Breast epithelium (tissue), 4 donors: ENCODE data around the gene C4orf50. TPM values are rescaled to one million over a fixed set of nuclear protein-coding genes. Genes with fewer than 3 reads are reported as not detected.

Source experiments
- DNase-seq, 2 donors: peaks; one replicate each; pipeline ENCODE4 v3.0.0-alpha.2; 2019; ENCODE audit warnings: low spot score in 2 of 2
- H3K27ac ChIP-seq, 2 donors: fragments of 200-600 bp; sonication (generic) in 1 of 2; one replicate each; pipeline ENCODE4 v1.5.1; 2016 to 2019; ENCODE audit warnings: mild to moderate bottlenecking in 1 of 2
- H3K27me3 ChIP-seq, 2 donors: fragments of 200-600 bp; sonication (generic) in 1 of 2; one replicate each; pipeline versions ENCODE4 v1.5.1 to v1.6.0; 2017 to 2019; ENCODE audit warnings: control low read depth in 1 of 2, mild to moderate bottlenecking in 1 of 2
- H3K36me3 ChIP-seq: fragments of 200-600 bp; one replicate; pipeline ENCODE4 v1.5.1; 2019
- H3K4me1 ChIP-seq, 2 donors: fragments of 200-600 bp; sonication (generic); one replicate each; pipeline ENCODE4 v1.5.1; 2016 to 2019; ENCODE audit warnings: control low read depth in 1 of 2
- H3K4me3 ChIP-seq, 3 donors: fragments of 200-600 bp; sonication (generic); 1 replicate in 2 of 3; 2 replicates in 1 of 3; pipeline ENCODE4 v1.5.1; 2016 to 2019; ENCODE audit warnings: mild to moderate bottlenecking in 3 of 3, moderate library complexity in 2 of 3
- H3K9me3 ChIP-seq, 2 donors: fragments of 200-600 bp; sonication (generic) in 1 of 2; one replicate each; pipeline ENCODE4 v1.5.1; 2016 to 2019; ENCODE audit warnings: control low read depth in 1 of 2
- POLR2A ChIP-seq: fragments of 450-650 bp; IDR thresholded peaks from one replicate; pipeline ENCODE4 v1.6.1; 2016; ENCODE audit warnings: antibody characterized with exemption, mild to moderate bottlenecking, moderate library complexity
- POLR2AphosphoS5 ChIP-seq, 3 donors: sonication (generic); formaldehyde crosslinking; IDR thresholded peaks; one replicate each; pipeline ENCODE4 v1.6.1; 2017; ENCODE audit warnings: antibody characterized with exemption in 3 of 3
- intact Hi-C: fragments of 100-400 bp; cut with DNase I; formaldehyde crosslinking; loops from one replicate; pipeline ENCODE4 v1.15.1; 2023; ENCODE audit warnings: low total_unique reads
- total RNA-seq, 3 donors: library from RNA; depleted of rRNA; stranded (reverse); fragments of >200 nt; gene quantifications; one replicate each; pipeline ENCODE4 v1.1.0, GENCODE V29; 2016
- TF ChIP-seq, protein P1 (sequence below), 3 donors: fragments of 450-650 bp; IDR thresholded peaks; one replicate each; pipeline ENCODE4 v1.5.1; 2016 to 2017; ENCODE audit warnings: antibody characterized with exemption in 3 of 3, mild to moderate bottlenecking in 3 of 3, moderate library complexity in 3 of 3

Gene C4orf50
- total RNA-seq, 3 donors from 2014 or later: under 0.01 TPM; not detected in 1

DNA sequence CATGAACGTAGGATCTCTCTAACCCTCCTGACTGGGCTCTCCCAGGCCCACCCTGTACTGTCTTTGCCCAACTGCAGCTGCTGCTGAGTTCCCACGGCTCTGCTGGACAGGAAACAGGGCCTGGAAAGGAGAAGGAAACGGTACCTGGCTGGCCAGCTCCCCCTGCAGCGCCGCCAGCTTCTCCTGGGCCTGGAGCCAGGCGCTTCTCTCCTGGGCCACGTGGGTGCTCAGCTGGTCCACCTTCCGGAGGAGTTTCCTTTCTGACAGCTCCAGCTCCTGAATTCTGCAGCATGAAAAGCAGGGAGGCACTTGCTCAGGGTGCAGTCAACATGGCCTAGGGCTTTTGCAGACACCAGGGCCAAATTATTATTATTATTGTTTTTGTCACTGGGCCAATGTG is 6.5 kb downstream of the C4orf50 start:
- Histone ChIP-seq H3K27me3 (peaks cover 0 to 41% of the 10 kb centered on the region in 2 donors), H3K27ac (no peak overlapping the region), H3K4me1 (no peaks in the 10 kb centered on the region), H3K4me3 (no peak overlapping the region), H3K9me3 (no peaks in the 10 kb centered on the region), H3K36me3 (no peaks in the 10 kb centered on the region)
- intact Hi-C loops: no loop called here
- no peak for TF ChIP-seq POLR2AphosphoS5 (IDR thresholded peaks at IDR 0.05)
- TF ChIP-seq, protein P1, sequence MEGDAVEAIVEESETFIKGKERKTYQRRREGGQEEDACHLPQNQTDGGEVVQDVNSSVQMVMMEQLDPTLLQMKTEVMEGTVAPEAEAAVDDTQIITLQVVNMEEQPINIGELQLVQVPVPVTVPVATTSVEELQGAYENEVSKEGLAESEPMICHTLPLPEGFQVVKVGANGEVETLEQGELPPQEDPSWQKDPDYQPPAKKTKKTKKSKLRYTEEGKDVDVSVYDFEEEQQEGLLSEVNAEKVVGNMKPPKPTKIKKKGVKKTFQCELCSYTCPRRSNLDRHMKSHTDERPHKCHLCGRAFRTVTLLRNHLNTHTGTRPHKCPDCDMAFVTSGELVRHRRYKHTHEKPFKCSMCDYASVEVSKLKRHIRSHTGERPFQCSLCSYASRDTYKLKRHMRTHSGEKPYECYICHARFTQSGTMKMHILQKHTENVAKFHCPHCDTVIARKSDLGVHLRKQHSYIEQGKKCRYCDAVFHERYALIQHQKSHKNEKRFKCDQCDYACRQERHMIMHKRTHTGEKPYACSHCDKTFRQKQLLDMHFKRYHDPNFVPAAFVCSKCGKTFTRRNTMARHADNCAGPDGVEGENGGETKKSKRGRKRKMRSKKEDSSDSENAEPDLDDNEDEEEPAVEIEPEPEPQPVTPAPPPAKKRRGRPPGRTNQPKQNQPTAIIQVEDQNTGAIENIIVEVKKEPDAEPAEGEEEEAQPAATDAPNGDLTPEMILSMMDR (IDR thresholded peaks at IDR 0.05): no peak
- peak in 1 of 2 donors; percentile 30 for DNase-seq

DNA sequence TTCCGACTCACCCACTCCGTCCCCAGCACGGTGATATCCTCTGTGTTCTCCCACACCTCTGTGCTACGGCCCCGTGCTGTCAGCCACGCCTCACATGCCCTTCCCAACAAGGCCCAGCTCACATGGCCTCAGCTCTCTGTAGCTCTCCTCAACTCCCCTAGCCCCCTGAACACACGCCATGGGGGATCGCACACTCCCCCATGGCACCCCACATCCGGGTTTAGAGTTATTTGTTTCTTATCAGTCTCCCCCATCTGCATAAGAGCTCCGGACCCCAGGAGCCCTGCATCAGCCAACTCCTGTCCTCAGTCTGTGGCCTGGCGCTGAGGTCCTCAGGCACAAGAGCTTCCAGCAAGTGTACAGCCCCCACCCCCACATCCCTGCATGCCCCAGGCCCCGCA is 7.0 kb downstream of the C4orf50 start:
- Histone ChIP-seq H3K36me3 (no peaks in the 10 kb centered on the region), H3K27ac (no peak overlapping the region), H3K9me3 (no peaks in the 10 kb centered on the region), H3K4me3 (no peak overlapping the region), H3K4me1 (no peaks in the 10 kb centered on the region), H3K27me3 (peaks cover 0 to 45% of the 10 kb centered on the region in 2 donors)
- no peak for TF ChIP-seq POLR2A
- TF ChIP-seq POLR2AphosphoS5 (IDR thresholded peaks at IDR 0.05): no peak
- TF ChIP-seq, protein P1 (IDR thresholded peaks at IDR 0.05): no peak
- no peak for DNase-seq
- intact Hi-C loops: no loop called here

DNA sequence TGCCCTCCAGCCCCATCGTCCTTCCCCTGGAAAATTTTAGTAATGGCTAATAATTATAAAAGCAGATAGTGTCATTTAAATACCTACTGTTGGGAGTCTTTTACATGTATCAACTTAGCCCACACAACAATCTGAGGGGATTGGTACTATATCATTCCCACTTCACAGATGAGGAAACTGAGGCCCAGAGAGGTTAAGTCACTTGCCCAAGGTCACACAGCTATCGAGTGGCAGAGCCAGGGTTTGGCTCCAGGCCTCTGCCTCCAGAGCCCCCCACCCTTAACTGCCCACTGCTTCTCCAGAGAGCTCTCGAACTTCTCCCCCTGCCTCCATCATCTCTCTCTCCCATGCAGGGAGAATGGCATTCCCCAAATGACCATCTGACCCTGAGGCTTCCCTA is 7.4 kb downstream of the C4orf50 start:
- H3K27ac ChIP-seq: no peak overlapping the region
- no peaks in the 10 kb centered on the region for H3K36me3 ChIP-seq
- DNase-seq: no peak
- no peaks in the 10 kb centered on the region for H3K9me3 ChIP-seq
- no peak overlapping the region for H3K4me3 ChIP-seq
- intact Hi-C loops: no loop called here
- peaks cover 0 to 50% of the 10 kb centered on the region in 2 donors for H3K27me3 ChIP-seq
- TF ChIP-seq POLR2A: no peak
- TF ChIP-seq, protein P1 (IDR thresholded peaks at IDR 0.05): no peak
- H3K4me1 ChIP-seq: no peaks in the 10 kb centered on the region

DNA sequence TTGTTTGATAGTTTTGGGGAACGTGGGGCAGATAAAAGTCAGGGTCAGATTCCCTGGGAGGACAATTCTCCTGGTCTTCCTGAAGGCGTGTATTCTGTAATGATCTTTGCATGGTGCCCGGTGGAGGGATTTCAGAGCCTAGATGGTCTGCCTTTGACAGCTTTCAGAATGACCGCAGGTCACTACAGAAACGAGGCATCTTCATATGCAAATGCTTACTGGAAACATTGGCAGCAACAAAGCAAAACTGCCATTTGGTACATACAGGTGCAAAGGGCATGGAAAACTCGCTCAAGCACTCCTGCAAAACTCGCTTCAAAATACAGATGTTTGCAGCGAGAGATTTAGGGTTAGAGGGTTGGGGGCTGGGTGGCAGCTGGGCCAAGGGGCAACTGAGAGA is 8.8 kb downstream of the C4orf50 start:
- TF ChIP-seq, protein P1 (IDR thresholded peaks at IDR 0.05): no peak
- TF ChIP-seq POLR2A (no peak), POLR2AphosphoS5 (IDR thresholded peaks at IDR 0.05) (no peak)
- Histone ChIP-seq H3K27me3 (peaks cover 0 to 59% of the 10 kb centered on the region in 2 donors), H3K4me3 (no peak overlapping the region), H3K9me3 (no peaks in the 10 kb centered on the region), H3K4me1 (no peaks in the 10 kb centered on the region), H3K27ac (no peak overlapping the region), H3K36me3 (no peaks in the 10 kb centered on the region)
- intact Hi-C loops: no loop called here
- peak in 1 of 2 donors; percentile 6 for DNase-seq

DNA sequence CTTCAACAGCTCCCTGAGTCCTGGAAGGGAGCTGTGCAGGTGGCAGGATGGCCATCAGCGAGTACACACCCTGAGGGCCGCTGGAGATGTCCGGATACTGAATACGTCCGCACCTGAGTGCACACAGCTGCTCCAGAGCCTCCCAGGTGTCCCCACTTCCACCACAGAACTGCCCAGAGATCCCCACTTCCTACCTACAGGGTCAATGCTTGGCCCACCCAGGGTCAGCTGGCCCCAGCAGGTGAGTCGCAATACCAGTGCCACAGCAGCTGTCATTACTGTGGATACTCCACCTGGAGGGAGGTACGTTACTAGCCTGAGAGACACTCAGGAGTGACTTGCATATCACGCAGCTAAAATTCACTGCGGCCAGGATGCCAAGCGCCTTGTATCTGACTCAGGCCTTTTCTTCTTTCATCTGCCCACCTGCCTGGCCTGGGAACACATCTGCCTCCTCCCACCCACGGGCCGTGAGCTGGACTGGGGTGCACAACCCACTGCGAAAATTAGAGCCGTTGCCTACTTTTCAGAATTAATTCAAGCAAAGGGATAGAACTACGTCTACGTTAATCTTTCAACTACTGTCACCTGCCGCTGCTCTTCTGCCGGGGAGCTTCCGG is 9.4 kb downstream of the C4orf50 start:
- H3K4me3 ChIP-seq: no peak overlapping the region
- TF ChIP-seq POLR2AphosphoS5 (IDR thresholded peaks at IDR 0.05) (no peak), POLR2A (no peak)
- TF ChIP-seq, protein P1 (IDR thresholded peaks at IDR 0.05): no peak
- no peak overlapping the region for H3K27ac ChIP-seq
- intact Hi-C loops: no loop called here
- H3K4me1 ChIP-seq: no peaks in the 10 kb centered on the region
- DNase-seq: peak in 1 of 2 donors; percentile 43
- H3K36me3 ChIP-seq: no peaks in the 10 kb centered on the region
- no peaks in the 10 kb centered on the region for H3K9me3 ChIP-seq
- H3K27me3 ChIP-seq: peaks cover 0 to 59% of the 10 kb centered on the region in 2 donors
